ENCODE results near the gene TIMM13.
"Not testable (repeated sequence)": the region's sequence is repeated elsewhere in the genome, so short reads cannot be mapped to it uniquely, and the experiment has no call there.

Gene TIMM13

DNA sequence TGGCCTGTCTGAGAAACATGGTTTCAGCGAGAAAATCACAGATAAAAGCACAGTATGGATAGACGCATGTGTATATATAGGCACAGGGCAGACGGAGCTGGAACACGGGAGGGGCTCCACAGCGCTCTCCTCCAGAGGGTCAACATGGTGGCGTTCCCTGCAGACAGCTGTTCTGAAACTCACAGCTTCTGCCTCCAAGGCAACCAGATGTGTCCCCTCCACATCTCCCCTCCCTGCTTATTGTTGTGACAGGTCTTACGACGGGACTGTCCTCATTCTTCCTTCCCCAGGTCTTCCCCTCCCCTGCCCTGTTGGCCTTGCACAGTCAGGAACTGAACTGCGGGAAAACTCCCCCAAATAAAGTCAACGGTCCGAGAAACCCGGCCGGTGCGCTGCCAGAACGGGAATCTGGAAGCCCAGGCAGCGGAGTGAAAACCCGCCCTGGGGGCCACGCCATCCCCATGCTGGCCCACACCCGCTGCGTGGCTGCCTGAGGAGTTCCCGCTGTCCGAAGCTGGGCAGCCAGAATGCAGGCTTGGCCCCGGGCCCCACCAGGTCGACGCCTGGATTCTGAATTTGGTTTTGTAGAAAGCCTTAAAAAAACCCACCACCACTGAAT lies 2.6 kb upstream of the TIMM13 start:
- DNase-seq = no peak

DNA sequence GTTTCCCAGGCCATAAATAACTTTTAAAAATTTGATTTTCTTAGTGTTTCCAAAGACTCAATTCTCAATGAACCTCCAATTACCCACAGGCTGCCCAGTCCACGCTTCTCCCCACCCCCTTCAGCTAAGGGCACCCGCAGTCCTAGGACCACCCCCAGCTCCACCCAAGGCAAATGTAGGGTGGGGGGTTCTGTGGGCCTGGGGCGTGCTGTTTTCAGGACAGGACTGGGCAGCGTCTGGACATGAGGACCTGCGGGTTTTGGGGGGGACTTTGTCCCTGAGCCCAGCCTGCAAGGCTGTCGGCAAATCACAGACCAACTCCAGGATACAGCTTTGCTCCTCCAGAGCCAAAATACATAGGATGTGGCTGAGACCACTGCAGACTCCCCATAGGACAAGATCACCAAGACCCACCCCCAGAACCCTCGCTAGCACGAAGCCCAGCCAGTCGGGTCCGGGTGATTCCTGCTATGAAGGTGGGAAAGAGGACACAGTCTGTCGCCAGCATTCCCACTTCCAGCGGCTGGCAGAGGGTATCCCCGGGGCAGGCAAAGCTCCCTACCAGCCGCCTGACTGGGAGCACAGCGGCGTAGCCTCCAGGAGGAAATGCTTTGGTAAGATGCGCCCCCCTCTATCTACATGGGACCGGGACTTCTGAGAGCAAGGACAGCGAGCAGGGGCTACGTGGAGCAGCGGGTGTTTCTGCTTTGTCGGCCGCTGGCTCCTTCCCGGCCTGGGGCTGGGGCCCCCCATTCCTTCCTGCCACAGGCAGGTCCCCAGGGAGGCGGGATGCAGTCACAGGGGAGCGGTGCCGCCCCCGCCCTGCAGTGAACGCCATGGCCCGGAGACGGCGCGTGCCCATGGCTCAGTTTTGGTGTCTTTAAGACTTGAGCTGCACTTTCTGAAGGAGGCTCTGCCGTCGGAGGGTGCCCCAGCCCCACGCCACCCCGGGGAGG lies 1.6 kb upstream of the TIMM13 start:
- DNase-seq = no peak

DNA sequence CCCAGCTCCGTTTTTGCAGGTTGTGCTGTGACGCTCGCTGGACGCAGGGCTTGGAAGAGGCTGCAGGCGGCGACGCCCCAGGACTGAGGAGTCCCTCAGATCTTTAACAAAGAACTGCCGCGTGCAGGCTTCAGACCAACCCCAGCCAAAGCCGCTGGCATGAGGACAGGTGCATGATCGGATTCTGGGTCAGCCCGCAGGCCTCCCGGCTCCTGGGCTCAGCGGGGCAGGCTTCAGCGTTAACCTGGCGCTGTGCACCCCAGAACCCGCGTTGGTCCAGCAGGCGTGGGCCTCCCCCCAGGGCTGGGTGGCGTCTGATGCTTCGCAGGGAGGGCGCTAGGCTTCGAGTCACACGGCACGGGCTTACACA lies 920 bp upstream of the TIMM13 start:
- DNase-seq = no peak

DNA sequence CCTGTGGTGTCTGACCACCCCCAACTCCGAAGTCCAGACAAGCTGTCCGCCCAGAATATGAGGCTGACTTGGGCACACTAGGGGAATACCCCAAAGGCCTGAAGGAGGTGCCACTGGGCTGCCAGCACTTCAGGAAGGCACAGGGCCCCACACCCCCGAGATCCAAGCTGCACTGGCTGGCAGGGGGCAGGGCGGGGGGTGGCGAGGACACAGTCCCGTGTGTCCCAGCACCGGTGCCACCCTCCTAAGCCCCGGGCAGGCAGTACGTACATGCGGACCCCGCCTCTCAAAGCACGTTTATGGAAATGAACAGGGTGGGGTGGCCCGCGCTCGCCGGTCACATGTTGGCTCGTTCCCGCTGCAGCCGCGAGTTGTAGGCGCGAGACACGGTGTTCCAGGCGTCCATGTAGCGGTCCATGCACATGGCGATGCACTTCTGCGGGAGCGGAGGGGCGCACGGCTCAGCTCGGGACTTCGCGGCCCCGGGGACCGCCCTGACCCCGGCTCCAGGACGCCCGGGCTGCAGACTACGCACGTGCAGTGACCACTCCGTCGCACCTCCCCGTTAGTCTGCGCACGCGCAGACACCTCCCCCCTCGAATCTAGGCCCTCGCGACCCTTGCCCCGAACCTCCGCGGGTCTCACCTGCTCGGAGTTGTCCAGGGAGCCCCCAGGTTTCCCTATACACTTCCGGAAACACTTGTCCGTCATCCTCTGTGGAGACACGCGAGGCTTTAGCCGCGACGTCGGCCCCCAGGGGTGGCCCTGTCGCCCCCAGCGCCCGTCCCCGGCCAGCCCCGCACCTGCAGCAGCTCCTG lies 566 bp downstream of the TIMM13 start:
- peak; percentile 3 for DNase-seq

DNA sequence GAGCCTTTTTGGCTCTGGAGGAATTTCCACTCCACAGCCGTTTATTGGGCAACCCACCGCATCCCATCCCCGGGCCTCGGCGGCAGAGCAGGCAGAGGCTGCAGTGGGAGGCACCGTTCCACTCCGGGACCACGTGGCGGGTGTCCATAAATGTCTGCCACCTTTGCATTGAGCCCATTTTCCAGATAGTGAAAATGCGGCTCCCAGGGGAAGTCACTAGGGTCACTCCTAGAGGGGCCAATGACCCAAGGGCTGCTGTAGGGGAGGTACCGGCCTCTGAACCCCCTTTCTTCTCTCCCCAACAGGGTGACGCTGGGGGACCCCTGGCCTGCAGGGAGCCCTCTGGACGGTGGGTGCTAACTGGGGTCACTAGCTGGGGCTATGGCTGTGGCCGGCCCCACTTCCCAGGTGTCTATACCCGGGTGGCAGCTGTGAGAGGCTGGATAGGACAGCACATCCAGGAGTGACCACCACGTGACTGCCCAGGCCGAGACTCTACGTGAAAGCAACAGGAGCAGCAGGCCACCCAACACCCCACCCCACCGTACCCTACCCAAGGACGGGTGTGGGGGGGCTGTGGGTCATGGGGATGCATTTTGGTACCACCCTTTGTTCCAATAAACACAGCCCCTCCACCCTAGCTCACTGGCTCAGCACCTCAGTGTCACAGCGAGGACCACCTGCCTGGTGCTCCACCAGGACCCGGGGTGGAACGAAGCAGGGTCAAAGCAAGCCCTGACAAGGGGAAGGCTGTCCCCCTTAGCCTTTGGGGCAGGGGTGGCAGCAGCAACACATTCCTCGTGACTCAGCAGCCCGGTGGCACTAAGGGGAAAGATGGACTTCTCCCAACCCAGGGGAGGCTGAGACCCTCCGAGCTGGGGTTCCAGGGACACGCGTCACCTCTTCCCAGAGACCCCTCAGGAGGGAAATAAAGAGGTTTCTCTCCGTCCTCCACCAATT lies 1.5 kb downstream of the TIMM13 start:
- DNase-seq = no peak

DNA sequence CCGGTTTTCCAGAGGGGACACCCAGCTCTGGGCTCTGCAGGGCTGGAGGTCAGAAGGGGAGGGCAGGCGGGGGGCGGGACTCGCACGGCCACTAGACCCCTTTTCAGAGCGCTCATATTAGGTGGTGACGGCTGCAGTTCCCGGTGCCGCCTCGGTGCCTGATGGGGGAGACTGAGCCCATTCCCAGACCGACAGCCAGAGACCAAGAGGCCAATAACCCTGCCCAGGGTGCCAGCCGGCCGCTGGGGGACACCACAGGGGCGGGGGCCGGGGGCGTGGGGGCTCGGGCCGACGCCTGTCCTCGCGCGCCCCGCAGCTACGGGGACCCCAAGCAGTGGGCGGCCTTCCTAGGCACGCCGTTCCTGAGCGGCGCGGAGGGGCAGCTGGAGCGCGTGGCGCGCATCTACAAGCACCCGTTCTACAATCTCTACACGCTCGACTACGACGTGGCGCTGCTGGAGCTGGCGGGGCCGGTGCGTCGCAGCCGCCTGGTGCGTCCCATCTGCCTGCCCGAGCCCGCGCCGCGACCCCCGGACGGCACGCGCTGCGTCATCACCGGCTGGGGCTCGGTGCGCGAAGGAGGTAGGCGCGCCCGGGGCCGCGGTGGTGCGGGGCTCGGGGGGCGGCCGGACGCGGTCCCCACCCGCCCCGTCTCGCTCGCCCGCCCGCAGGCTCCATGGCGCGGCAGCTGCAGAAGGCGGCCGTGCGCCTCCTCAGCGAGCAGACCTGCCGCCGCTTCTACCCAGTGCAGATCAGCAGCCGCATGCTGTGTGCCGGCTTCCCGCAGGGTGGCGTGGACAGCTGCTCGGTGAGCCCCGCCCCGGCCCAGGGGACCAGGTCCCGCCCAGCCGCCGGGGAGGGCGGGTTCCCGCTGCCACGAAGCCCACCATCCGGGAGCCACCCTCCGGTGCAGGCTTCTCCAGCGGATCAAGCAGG lies 2.4 kb downstream of the TIMM13 start:
- no peak for DNase-seq

DNA sequence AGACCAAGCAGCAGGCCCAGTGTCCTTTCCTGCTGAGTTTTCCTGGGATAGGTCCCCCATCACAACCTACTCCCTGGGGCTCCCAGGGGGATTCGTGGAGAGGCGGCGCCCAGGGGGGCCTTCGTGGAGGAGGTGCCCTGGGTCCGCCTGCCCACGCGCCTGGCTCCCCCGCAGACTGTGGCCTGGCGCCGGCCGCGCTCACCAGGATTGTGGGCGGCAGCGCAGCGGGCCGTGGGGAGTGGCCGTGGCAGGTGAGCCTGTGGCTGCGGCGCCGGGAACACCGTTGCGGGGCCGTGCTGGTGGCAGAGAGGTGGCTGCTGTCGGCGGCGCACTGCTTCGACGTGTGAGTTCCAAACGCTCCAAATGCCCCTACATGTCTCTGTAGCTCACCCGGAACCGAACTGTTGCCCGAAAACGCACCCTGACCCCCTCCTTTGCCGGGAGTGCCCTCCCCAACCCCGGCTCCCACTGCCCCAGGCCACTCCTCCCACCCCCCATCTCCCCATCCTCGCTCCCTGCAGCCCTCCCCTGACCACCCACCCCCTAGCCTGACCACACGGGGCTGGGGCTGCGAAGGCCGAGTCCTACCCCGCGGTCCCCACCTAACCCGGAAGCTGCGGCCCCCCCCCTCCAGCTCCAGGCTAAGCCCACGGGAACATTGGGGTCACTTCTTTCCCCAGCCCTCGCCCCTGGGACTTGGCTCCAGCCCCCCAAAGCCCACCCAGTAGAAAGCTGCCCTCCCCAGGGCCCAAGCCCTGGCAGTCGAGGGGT lies 3.3 kb downstream of the TIMM13 start:
- no peak for DNase-seq

DNA sequence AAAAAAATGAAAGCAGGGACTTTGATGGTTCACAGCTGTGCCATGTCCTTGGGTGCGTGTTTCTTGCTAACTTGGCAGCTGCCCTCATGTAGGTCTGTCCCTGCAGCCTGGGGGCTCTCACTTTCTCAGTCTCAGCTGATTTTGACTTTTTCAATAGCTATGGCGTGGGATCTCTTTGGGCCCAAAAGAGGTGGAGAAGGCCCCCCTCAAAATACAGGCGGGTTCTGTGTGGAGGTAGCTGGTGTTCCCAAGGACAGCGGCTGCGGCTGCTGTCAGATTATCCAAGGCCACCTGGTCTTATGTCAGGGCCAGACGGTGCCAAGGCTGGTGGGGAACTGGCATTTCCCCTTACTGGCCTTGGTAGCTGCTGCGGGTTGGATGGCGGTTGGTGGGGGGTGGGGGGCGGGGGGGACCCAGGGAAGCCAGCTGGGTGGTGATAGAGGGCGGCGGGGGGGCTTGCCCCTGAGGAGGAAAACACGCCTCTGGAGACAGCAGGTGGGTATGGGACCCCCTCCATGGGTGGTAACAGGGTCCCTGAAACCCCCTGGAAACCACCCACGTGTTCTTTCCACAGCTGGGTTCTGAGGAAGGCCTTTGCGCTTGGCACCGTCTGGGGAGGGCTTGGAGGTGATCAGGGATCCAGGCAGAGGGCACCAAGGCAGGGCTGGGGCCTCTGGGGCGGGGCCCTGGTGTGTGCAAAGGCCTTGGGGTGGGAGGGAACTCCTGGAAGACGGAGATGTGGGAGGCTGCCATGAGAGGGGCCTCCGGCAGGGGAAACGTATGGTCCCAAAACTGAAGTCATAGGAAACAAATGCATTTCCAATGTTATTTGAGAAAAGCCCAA lies 4.1 kb downstream of the TIMM13 start:
- DNase-seq = no peak

DNA sequence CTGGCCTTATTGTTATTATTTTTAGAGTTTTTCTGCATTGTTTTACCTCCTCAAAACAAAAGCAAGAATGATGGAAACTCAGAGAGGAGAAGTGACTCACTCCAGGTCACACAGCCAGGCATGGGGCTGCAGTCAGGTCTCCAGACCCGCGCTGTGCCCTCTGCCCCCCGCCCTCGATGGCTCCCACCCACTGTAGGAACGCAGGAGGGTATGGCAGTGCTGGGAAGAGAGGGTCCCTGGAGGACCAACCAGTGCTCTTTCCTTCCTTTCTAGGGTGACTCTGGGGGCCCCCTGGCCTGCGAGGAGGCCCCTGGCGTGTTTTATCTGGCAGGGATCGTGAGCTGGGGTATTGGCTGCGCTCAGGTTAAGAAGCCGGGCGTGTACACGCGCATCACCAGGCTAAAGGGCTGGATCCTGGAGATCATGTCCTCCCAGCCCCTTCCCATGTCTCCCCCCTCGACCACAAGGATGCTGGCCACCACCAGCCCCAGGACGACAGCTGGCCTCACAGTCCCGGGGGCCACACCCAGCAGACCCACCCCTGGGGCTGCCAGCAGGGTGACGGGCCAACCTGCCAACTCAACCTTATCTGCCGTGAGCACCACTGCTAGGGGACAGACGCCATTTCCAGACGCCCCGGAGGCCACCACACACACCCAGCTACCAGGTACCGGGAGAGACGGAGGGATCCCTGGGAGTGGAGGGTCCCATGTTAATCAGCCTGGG lies 5.6 kb downstream of the TIMM13 start:
- DNase-seq = no peak

DNA sequence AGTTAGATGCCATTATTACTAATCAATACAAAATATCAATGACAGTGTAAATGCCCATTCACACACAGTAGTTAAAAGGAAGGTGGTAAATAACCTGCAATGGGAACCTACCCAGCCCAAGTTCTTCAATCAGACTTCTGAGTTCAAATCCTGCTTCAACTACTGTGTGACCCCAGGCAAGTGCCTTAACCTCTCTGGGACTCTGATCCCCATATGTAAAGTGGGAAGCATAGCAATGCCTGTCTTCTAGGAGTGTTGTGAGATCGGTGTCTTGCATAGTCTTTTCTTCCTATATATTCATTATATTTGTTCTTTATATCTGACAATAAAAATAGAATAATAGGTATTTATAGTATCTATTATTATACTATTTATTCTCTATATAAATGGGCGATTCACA lies 6.9 kb downstream of the TIMM13 start:
- no peak for DNase-seq

DNA sequence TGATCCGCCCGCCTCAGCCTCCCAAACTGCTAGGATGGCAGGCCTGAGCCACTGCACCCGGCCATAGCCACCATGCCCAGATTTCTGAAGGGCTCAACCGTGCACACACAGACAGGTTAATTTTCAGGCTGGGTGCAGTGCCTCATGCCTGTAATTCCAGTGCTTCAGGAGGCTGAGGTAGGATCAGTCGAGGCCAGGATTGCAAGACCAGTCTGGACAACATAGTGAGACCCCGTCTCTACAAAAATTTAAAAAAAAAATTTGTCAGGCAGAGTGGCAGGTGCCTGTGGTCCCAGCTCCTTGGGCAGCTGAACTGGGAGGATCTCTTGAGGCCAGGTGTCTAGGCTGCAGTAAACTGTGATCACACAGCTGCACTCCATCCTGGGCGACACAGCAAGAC lies 7.6 kb downstream of the TIMM13 start:
- no peak for DNase-seq

DNA sequence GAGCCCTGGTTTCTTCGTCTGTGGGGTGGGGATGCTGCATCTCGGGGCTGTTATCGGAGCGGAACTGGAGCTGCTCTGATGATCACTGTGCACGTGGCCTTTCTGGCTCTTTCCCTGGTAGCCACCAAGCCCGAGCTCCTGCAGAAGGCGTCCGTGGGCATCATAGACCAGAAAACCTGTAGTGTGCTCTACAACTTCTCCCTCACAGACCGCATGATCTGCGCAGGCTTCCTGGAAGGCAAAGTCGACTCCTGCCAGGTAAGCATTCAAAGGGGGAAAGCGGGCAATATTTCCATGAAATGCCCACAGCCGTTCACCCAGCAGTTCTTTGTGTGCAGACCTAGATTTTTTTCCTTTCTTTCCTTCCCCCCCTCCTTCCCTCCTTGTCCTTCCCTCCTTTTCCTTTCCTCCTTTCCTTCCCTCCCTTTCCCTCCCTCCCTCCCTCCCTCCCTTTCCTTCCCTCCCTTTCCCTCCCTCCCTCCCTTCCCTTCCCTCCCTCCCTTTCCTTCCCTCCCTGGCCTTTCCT lies 9.4 kb downstream of the TIMM13 start:
- DNase-seq = no peak

DNA sequence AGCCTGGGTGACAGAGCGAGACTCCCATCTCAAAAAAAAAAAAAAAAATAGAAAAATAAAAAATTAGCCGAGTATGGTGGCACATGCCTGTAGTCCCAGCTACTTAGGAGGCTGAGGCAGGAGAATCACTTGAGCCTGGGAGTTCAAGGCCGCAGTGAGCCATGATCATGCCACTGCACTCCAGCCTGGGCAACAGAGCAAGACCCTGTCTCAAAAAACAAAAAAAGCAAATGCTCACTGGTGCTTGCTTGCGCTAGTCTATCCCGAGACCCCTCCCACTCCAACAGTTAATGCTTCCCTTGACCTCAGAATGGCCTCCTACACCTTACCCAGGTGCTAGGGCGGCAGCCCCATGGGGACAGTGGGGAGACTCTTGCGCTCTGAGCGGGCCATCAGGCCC lies 9.9 kb downstream of the TIMM13 start:
- not testable (repeated sequence) for DNase-seq

DNA sequence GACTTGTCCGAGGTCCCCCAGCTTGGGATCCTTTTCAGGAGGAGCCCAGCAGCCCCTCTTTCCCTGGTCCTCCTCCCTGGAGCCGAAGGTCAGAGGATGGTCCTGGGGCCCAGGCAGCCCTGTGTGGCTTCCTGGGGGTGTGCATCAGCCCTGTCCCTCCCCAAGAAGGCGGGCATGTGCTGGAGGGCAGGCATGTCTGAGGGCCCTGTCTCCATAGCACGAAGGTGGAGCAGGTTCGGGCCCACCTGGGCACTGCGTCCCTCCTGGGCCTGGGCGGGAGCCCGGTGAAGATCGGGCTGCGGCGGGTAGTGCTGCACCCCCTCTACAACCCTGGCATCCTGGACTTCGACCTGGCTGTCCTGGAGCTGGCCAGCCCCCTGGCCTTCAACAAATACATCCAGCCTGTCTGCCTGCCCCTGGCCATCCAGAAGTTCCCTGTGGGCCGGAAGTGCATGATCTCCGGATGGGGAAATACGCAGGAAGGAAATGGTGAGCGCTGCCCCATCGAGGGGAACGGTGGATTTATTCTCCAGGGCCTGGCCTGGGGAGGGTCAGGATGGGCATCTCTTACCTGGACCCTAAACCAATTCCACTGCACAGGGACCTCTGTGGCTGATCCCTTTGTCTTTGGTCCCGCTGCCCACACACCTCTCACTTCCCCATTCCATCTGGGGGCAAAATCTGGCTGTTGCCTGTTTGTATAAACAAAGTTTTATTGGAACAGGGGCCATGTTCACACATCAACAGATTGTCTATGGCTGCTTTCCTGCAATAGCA lies 10.9 kb downstream of the TIMM13 start:
- no peak for DNase-seq

DNA sequence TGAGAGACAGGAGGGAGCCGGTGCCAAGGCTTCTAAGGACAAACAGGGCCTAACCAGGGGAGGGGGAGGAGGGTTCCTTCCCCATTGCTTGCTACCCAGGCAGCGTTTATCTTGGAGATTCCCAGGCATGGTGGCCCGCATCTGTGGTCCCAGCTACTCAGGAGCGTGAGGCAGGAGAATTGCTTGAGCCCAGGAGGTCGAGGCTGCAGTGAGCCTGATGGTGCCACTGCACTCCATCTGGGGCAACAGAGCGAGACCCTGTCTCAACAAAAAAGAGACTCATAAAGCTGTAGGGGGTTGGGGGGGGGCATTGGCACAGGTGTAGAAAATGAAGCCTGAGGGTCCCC lies 11.4 kb downstream of the TIMM13 start:
- no peak for DNase-seq

DNA sequence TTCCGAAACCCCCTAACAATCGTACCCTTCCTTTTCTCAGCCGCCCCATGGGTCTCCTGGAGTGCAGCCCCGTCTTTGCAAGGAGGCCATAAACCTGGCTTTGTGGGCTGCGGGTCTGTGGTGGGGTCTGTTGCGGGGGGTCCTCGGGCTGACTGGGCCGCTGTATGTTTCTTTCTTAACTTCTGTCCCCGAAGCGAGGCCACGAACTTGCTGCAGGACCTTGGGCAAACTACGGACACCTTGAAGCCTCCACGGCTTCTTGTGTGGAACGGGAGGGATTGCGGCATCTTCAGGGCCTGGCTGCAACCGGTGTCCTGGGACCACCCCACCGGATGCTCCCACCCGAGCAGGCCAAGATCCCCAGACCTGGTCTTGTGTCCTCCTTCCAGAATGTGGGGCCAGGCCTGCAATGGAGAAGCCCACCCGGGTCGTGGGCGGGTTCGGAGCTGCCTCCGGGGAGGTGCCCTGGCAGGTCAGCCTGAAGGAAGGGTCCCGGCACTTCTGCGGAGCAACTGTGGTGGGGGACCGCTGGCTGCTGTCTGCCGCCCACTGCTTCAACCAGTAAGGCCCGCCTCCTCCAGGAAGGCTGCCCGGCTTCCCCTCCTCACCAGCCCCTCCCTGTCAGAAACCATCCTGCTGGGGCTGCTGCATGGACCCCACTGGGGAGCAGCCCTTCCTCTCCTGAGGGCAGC lies 12.0 kb downstream of the TIMM13 start:
- DNase-seq = no peak

DNA sequence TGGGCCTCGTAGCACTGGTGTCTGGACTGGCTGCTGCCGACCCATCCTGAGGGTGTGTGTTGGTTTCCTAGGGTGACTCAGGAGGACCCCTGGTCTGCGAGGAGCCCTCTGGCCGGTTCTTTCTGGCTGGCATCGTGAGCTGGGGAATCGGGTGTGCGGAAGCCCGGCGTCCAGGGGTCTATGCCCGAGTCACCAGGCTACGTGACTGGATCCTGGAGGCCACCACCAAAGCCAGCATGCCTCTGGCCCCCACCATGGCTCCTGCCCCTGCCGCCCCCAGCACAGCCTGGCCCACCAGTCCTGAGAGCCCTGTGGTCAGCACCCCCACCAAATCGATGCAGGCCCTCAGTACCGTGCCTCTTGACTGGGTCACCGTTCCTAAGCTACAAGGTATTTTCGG lies 13.8 kb downstream of the TIMM13 start:
- DNase-seq = no peak

Data from NCI-H2029 treated with DMSO at 0.1 percent for 48 hours (cell line).